Measurements from ENCODE around the gene NRG2. TPM values are rescaled to one million over a fixed set of nuclear protein-coding genes. Genes with fewer than 3 reads are reported as not detected.

NRG2 gene
- total RNA-seq, 4 donors from 2014 or later = 4.5 to 7.0 (median 5.4) TPM

DNA sequence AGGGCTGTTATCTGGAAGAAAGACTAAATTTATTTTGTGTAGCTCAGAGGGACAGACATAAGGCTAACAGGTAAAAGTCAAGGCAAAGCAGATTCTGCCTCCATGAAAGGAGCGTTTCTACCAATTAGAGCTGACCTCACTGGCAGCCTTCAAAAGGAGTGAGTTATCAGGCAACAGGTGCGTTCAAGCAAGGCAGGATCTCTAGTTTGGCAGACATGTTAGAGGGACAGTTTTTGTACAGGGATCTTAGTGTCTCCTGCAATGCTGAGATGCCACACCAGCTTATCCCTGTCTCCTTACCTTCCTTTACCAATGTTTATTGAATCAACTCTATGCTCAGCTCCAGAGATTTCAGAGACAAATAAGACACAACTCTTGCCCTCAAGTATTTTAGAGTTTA lies 73.8 kb downstream of the NRG2 start:
- H3K27me3 ChIP-seq = no peaks in the 10 kb centered on the region
- 64% methylated on average over 2 of the region's 2 CpGs for WGBS

DNA sequence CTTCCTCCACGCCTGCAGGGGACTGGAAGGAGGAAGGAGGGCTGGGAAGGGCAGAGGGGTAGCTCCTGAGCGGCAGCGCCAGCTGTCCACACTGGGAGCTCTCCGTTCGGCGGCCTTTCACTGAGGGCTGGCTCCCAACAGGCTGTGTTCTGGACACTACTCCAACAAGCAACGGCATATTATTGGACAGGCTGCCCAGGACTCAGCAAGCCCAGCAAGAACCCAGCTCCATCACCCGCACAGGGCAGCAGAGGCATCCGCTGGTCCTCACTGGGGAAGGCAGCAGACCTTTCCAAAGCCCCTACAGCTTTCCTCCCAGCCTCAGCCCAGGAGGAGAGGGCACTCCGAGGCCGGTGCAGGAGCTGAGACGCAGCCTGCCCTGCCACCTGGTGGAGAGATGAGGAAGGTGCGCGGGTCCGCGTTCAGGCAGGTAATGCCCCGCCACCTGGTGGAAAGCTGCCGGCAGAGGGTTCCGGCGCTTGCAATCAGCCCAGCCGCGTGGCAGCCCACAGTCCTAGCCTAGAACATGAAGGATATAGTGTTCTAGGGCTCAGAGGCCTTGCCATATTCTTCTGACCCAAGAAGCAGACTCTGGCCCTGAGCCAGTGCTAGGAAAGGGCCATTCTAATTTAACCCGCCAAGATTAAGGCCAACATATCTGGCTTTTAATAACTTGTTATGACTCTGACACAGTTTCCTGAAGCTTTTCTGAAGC lies 74.4 kb downstream of the NRG2 start:
- DNase-seq (ENCODE audit: low spot score in 2 of 2) = peak; percentile 87 to 92
- no peaks in the 10 kb centered on the region for H3K9me3 ChIP-seq
- no peaks in the 10 kb centered on the region for H3K36me3 ChIP-seq
- H3K4me1 ChIP-seq = peaks cover 12% of the 10 kb centered on the region
- under 1% methylated on average over 13 of the region's 23 CpGs for WGBS
- TF ChIP-seq, protein P1, sequence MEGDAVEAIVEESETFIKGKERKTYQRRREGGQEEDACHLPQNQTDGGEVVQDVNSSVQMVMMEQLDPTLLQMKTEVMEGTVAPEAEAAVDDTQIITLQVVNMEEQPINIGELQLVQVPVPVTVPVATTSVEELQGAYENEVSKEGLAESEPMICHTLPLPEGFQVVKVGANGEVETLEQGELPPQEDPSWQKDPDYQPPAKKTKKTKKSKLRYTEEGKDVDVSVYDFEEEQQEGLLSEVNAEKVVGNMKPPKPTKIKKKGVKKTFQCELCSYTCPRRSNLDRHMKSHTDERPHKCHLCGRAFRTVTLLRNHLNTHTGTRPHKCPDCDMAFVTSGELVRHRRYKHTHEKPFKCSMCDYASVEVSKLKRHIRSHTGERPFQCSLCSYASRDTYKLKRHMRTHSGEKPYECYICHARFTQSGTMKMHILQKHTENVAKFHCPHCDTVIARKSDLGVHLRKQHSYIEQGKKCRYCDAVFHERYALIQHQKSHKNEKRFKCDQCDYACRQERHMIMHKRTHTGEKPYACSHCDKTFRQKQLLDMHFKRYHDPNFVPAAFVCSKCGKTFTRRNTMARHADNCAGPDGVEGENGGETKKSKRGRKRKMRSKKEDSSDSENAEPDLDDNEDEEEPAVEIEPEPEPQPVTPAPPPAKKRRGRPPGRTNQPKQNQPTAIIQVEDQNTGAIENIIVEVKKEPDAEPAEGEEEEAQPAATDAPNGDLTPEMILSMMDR (IDR thresholded peaks at IDR 0.05) = peak; percentile 98 to 99
- no peak for TF ChIP-seq EP300 (IDR thresholded peaks at IDR 0.05)
- no peak overlapping the region for H3K27ac ChIP-seq
- H3K27me3 ChIP-seq = no peaks in the 10 kb centered on the region
- no peak overlapping the region for H3K4me3 ChIP-seq

More for the DNA sequence above, 73.8 kb downstream of the NRG2 start:
- TF ChIP-seq, protein P1 (IDR thresholded peaks at IDR 0.05) = no peak
- TF ChIP-seq POLR2AphosphoS5 (IDR thresholded peaks at IDR 0.05) (no peak), EP300 (IDR thresholded peaks at IDR 0.05) (no peak), POLR2A (IDR thresholded peaks at IDR 0.05) (no peak)
- Histone ChIP-seq H3K4me1 (peaks cover 12% of the 10 kb centered on the region), H3K36me3 (no peaks in the 10 kb centered on the region), H3K4me3 (no peak overlapping the region), H3K9me3 (no peaks in the 10 kb centered on the region), H3K27ac (no peak overlapping the region)
- DNase-seq (ENCODE audit: low spot score in 2 of 2) = no peak

- WGBS = 98% methylated on average over 8 of the region's 8 CpGs
- no peaks in the 10 kb centered on the region for H3K27me3 ChIP-seq
- DNase-seq (ENCODE audit: low spot score in 2 of 2) = no peak
- H3K9me3 ChIP-seq = no peaks in the 10 kb centered on the region
- peaks cover 12% of the 10 kb centered on the region for H3K4me1 ChIP-seq
- no peaks in the 10 kb centered on the region for H3K36me3 ChIP-seq
- H3K27ac ChIP-seq = no peak overlapping the region
- no peak overlapping the region for H3K4me3 ChIP-seq
- TF ChIP-seq EP300 (IDR thresholded peaks at IDR 0.05) = no peak
Measured at GRCh38 chr5:139967353-139967752, 75.7 kb downstream of the NRG2 start.

- H3K4me1 ChIP-seq = peaks cover 12% of the 10 kb centered on the region
- DNase-seq (ENCODE audit: low spot score in 2 of 2) = peak in 1 of 2 donors; percentile 50
- no peaks in the 10 kb centered on the region for H3K9me3 ChIP-seq
- 90% methylated on average over 4 of the region's 4 CpGs for WGBS
- H3K4me3 ChIP-seq = no peak overlapping the region
- H3K27ac ChIP-seq = no peak overlapping the region
- H3K36me3 ChIP-seq = no peaks in the 10 kb centered on the region
- TF ChIP-seq EP300 (IDR thresholded peaks at IDR 0.05) (no peak), POLR2AphosphoS5 (IDR thresholded peaks at IDR 0.05) (no peak), POLR2A (IDR thresholded peaks at IDR 0.05) (no peak)
- TF ChIP-seq, protein P1 (IDR thresholded peaks at IDR 0.05) = no peak
- no peaks in the 10 kb centered on the region for H3K27me3 ChIP-seq
Measured at GRCh38 chr5:139966856-139967255, 76.2 kb downstream of the NRG2 start.

- H3K4me1 ChIP-seq = peaks cover 12% of the 10 kb centered on the region
- TF ChIP-seq POLR2AphosphoS5 (IDR thresholded peaks at IDR 0.05) (no peak), POLR2A (IDR thresholded peaks at IDR 0.05) (no peak), EP300 (IDR thresholded peaks at IDR 0.05) (no peak)
- TF ChIP-seq, protein P1 (IDR thresholded peaks at IDR 0.05) = no peak
- H3K9me3 ChIP-seq = no peaks in the 10 kb centered on the region
- H3K36me3 ChIP-seq = no peaks in the 10 kb centered on the region
- peak in 1 of 2 donors; percentile 65 for DNase-seq (ENCODE audit: low spot score in 2 of 2)
- H3K4me3 ChIP-seq = no peak overlapping the region
- no peaks in the 10 kb centered on the region for H3K27me3 ChIP-seq
- 29% methylated on average over 6 of the region's 8 CpGs for WGBS
- no peak overlapping the region for H3K27ac ChIP-seq
Measured at GRCh38 chr5:139964994-139965565, 78.0 kb downstream of the NRG2 start.
